ENCODE measurements around the gene GOSR1.
"Not testable (repeated sequence)": the region's sequence is repeated elsewhere in the genome, so short reads cannot be mapped to it uniquely, and the experiment has no call there.

The GOSR1 gene

DNA sequence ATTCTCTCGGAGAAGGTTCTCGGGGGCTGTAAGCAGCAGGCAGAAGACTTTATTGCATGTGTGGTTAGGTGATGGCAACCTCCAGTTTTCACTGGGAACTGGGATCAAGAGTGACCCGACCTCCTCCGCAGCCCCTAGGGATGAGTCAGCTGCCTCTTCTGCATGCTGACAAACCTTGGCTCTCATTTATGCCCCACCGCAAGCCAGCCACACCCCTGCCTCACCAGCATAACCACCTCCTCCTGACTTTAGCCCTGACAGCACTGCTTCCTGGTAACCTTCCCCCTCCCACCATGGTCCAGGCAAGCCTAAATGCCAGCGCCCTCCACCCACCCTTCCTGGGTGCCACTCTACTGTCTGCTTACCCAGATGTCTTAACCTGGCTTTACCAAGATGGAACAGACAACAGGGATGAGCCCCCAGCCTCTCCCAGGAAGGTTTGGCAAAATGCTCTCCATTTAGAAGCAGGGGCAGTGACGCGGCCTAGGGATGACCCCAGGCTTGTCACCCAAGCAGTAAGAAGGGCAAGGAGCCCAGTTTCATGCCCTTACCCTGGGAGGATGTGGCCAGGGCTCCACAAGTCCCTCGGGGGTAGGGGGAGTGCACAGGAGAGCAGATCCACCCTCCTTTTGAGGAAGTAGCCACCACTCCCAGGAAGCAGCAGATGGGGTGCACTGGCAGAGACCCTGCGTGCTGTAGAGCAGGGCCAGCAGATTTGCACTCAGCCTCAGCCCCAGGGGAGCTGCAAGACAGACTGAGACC lies 73.5 kb downstream of the GOSR1 start:
- Histone ChIP-seq H3F3A (ENCODE audit: insufficient read depth, low read length) (no peaks in the 10 kb centered on the region), H3K9me3 (replicated peaks; ENCODE audit: insufficient read depth, low read length) (no peaks in the 10 kb centered on the region), H2AFZ (ENCODE audit: low read length) (no peak overlapping the region), H3K9me2 (replicated peaks; ENCODE audit: insufficient read depth, low read length) (no peaks in the 10 kb centered on the region), H4K20me1 (ENCODE audit: insufficient read depth, low read length) (no peaks in the 10 kb centered on the region), H3K4me2 (ENCODE audit: low read depth, low read length) (no peak overlapping the region), H3K4me3 (ENCODE audit: low read length) (no peak overlapping the region), H3K36me3 (replicated peaks; ENCODE audit: insufficient read depth, low read length) (no peaks in the 10 kb centered on the region), H3K27ac (ENCODE audit: low read length) (no peak overlapping the region), H3K4me1 (ENCODE audit: low read length) (no peaks in the 10 kb centered on the region), H3K79me2 (ENCODE audit: low read length) (no peaks in the 10 kb centered on the region), H3K9ac (ENCODE audit: low read length) (no peak overlapping the region), H3K27me3 (replicated peaks; ENCODE audit: insufficient read depth, low read length) (no peaks in the 10 kb centered on the region)
- no peak for TF ChIP-seq CTCF (IDR thresholded peaks at IDR 0.05; ENCODE audit: low read length)
- TF ChIP-seq EZH2 (optimal IDR thresholded peaks at IDR 0.05; ENCODE audit: low read depth, low read length): no peak
- no peak for DNase-seq

DNA sequence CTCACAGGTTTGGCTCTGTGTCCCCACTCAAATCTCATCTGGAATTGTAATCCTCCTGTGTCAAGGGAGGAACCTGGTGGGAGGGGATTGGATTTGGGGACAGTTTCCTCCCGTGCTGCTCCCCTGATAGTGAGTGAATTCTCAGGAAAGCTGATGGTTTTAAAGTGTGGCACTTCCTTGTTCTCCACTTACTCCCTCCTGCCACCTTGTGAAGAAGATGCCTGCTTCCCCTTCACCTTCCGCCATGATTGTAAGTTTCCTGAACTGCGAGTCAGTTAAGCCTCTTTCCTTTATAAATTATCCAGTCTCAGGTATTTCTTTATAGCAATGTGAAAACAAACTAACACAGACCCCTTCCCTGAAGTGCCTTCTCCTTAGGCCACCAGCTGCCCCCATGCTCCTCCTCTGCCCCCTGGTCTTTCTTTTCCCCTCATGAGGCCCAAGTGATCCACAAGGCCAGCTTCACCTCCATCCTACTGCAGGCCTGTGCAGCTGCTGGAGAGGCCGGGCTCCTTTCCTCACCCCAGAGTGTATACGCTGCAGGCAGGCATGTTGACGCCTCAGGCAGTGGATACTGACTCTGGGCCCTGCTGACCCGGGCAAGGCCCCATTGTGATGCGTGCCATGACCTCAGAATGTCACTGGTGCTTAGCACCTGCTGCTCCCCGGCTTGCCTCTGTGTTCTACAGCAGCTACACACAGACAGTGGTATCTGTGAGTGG lies 74.2 kb downstream of the GOSR1 start:
- not testable (repeated sequence) for H3K79me2 ChIP-seq (ENCODE audit: low read length); H3K9me3 ChIP-seq (replicated peaks; ENCODE audit: insufficient read depth, low read length); H3K36me3 ChIP-seq (replicated peaks; ENCODE audit: insufficient read depth, low read length); H3K4me3 ChIP-seq (ENCODE audit: low read length); H3F3A ChIP-seq (ENCODE audit: insufficient read depth, low read length); H3K27me3 ChIP-seq (replicated peaks; ENCODE audit: insufficient read depth, low read length); H3K27ac ChIP-seq (ENCODE audit: low read length); H3K9ac ChIP-seq (ENCODE audit: low read length); DNase-seq; H3K4me1 ChIP-seq (ENCODE audit: low read length); H3K9me2 ChIP-seq (replicated peaks; ENCODE audit: insufficient read depth, low read length); H2AFZ ChIP-seq (ENCODE audit: low read length); H4K20me1 ChIP-seq (ENCODE audit: insufficient read depth, low read length); H3K4me2 ChIP-seq (ENCODE audit: low read depth, low read length)

GRCh38 chr17:30551996-30552339 lies 74.8 kb downstream of the GOSR1 start:
- H3K27me3 ChIP-seq (replicated peaks; ENCODE audit: insufficient read depth, low read length): no peaks in the 10 kb centered on the region
- H3K9me2 ChIP-seq (replicated peaks; ENCODE audit: insufficient read depth, low read length): no peaks in the 10 kb centered on the region
- no peak overlapping the region for H3K9ac ChIP-seq (ENCODE audit: low read length)
- no peak overlapping the region for H3K4me2 ChIP-seq (ENCODE audit: low read depth, low read length)
- no peaks in the 10 kb centered on the region for H4K20me1 ChIP-seq (ENCODE audit: insufficient read depth, low read length)
- H3K4me1 ChIP-seq (ENCODE audit: low read length): no peaks in the 10 kb centered on the region
- H3K4me3 ChIP-seq (ENCODE audit: low read length): no peak overlapping the region
- no peak overlapping the region for H2AFZ ChIP-seq (ENCODE audit: low read length)
- TF ChIP-seq EZH2phosphoT487 (IDR thresholded peaks at IDR 0.05; ENCODE audit: low read length) (no peak), CTCF (IDR thresholded peaks at IDR 0.05; ENCODE audit: low read length) (no peak), EZH2 (optimal IDR thresholded peaks at IDR 0.05; ENCODE audit: low read depth, low read length) (no peak)
- H3K27ac ChIP-seq (ENCODE audit: low read length): no peak overlapping the region
- no peak for DNase-seq
- H3F3A ChIP-seq (ENCODE audit: insufficient read depth, low read length): no peaks in the 10 kb centered on the region
- no peaks in the 10 kb centered on the region for H3K36me3 ChIP-seq (replicated peaks; ENCODE audit: insufficient read depth, low read length)
- no peaks in the 10 kb centered on the region for H3K9me3 ChIP-seq (replicated peaks; ENCODE audit: insufficient read depth, low read length)
- no peaks in the 10 kb centered on the region for H3K79me2 ChIP-seq (ENCODE audit: low read length)

DNA sequence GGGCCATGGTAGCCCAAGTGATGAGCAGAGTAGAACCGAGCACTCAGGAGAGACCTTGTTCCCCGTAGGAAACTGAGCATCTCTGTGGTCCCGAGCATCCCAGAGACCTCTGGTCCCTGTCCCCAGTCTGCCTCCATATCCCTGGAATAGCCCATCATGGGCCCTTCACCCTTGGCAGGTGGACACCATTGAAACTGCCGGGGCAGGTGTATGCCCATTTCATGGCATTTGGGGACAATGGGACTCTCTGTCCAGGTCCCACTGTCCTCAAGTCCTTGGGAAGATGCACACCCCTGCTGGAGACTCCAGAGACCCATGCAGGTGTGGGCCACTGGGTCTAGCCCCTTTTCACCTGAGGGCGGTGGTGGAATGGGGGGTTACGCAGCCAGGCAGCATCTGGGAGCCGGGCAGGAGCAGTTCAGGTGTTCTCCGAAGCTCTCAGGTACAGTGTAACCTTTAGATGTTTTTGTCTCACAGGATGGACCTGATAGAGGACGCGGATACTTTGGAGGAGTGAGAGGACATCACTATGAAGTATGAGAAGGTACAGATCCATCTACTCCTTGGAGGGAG lies 75.9 kb downstream of the GOSR1 start:
- Histone ChIP-seq H3K27ac (ENCODE audit: low read length) (no peak overlapping the region), H3K9ac (ENCODE audit: low read length) (no peak overlapping the region), H3K9me3 (replicated peaks; ENCODE audit: insufficient read depth, low read length) (no peaks in the 10 kb centered on the region), H3K9me2 (replicated peaks; ENCODE audit: insufficient read depth, low read length) (no peaks in the 10 kb centered on the region), H3K4me1 (ENCODE audit: low read length) (no peaks in the 10 kb centered on the region), H3K36me3 (replicated peaks; ENCODE audit: insufficient read depth, low read length) (no peaks in the 10 kb centered on the region), H2AFZ (ENCODE audit: low read length) (no peak overlapping the region), H3F3A (ENCODE audit: insufficient read depth, low read length) (no peaks in the 10 kb centered on the region), H3K4me2 (ENCODE audit: low read depth, low read length) (no peak overlapping the region), H3K27me3 (replicated peaks; ENCODE audit: insufficient read depth, low read length) (no peaks in the 10 kb centered on the region), H4K20me1 (ENCODE audit: insufficient read depth, low read length) (no peaks in the 10 kb centered on the region), H3K4me3 (ENCODE audit: low read length) (no peak overlapping the region), H3K79me2 (ENCODE audit: low read length) (no peaks in the 10 kb centered on the region)
- TF ChIP-seq CTCF (IDR thresholded peaks at IDR 0.05; ENCODE audit: low read length) (no peak), EZH2 (optimal IDR thresholded peaks at IDR 0.05; ENCODE audit: low read depth, low read length) (no peak), EZH2phosphoT487 (IDR thresholded peaks at IDR 0.05; ENCODE audit: low read length) (no peak)
- DNase-seq: no peak

- not testable (repeated sequence) for H3K27me3 ChIP-seq (replicated peaks; ENCODE audit: insufficient read depth, low read length); H3K4me3 ChIP-seq (ENCODE audit: low read length); H3F3A ChIP-seq (ENCODE audit: insufficient read depth, low read length); H3K4me2 ChIP-seq (ENCODE audit: low read depth, low read length); H3K36me3 ChIP-seq (replicated peaks; ENCODE audit: insufficient read depth, low read length); H3K9ac ChIP-seq (ENCODE audit: low read length); H2AFZ ChIP-seq (ENCODE audit: low read length); H3K27ac ChIP-seq (ENCODE audit: low read length); H3K4me1 ChIP-seq (ENCODE audit: low read length); H3K79me2 ChIP-seq (ENCODE audit: low read length); H3K9me2 ChIP-seq (replicated peaks; ENCODE audit: insufficient read depth, low read length); DNase-seq; H3K9me3 ChIP-seq (replicated peaks; ENCODE audit: insufficient read depth, low read length); H4K20me1 ChIP-seq (ENCODE audit: insufficient read depth, low read length)
Observed at GRCh38 chr17:30553823-30554440, 76.7 kb downstream of the GOSR1 start.
